Sigmoid colon (tissue), 7 donors: ENCODE measurements around the gene BMERB1. TPM values are rescaled to one million over a fixed set of nuclear protein-coding genes. Genes with fewer than 3 reads are reported as not detected.

Source experiments
- DNase-seq: peaks from one replicate; pipeline ENCODE4 v3.0.0-alpha.2; 2019
- H3K27ac ChIP-seq, 4 donors: fragments of 200-600 bp; sonication (generic); one replicate each; pipeline ENCODE4 v1.5.1; 2016 to 2019; ENCODE audit warnings: mild to moderate bottlenecking in 1 of 4
- H3K27me3 ChIP-seq, 3 donors: fragments of 200-600 bp; sonication (generic); one replicate each; pipeline ENCODE4 v1.5.1; 2019; ENCODE audit warnings: mild to moderate bottlenecking in 1 of 3
- H3K36me3 ChIP-seq, 4 donors: fragments of 200-600 bp; sonication (generic); one replicate each; pipeline ENCODE4 v1.5.1; 2016 to 2019
- H3K4me1 ChIP-seq, 4 donors: fragments of 200-600 bp; sonication (generic); one replicate each; pipeline ENCODE4 v1.5.1; 2017 to 2019
- H3K4me3 ChIP-seq, 4 donors: fragments of 200-600 bp; sonication (generic); one replicate each; pipeline ENCODE4 v1.5.1; 2017 to 2019; ENCODE audit warnings: mild to moderate bottlenecking in 2 of 4, moderate library complexity in 1 of 4
- H3K9me3 ChIP-seq, 4 donors: fragments of 200-600 bp in 3 of 4; sonication (generic) in 3 of 4; one replicate each; pipeline versions ENCODE4 v1.5.1 to v1.6.1; 2013 to 2019
- EP300 ChIP-seq, 4 donors: sonication (generic); formaldehyde crosslinking; IDR thresholded peaks; one replicate each; pipeline ENCODE4 v1.6.1; 2017; ENCODE audit warnings: antibody characterized with exemption in 4 of 4
- POLR2A ChIP-seq, 2 donors: fragments of 450-650 bp; IDR thresholded peaks; one replicate each; pipeline ENCODE4 v1.6.1; 2016; ENCODE audit warnings: antibody characterized with exemption in 2 of 2, mild to moderate bottlenecking in 2 of 2, moderate library complexity in 2 of 2
- POLR2AphosphoS5 ChIP-seq, 4 donors: sonication (generic); formaldehyde crosslinking; IDR thresholded peaks; one replicate each; pipeline ENCODE4 v1.6.1; 2017; ENCODE audit warnings: antibody characterized with exemption in 4 of 4
- WGBS, 2 donors: extraction: QIAGEN DNeasy Blood & Tissue Kit; methylation state at CpG; one replicate each; pipeline ENCODE4 v1.1.7; 2013; 5-methylcytosine and 5-hydroxymethylcytosine counted together
- intact Hi-C: fragments of 100-400 bp; cut with DNase I; formaldehyde crosslinking; loops from one replicate; pipeline ENCODE4 v1.15.1; 2023
- polyA plus RNA-seq, 3 donors: library from polyadenylated mRNA; stranded (reverse); fragments of 200-250 nt; gene quantifications; one replicate each; pipeline ENCODE4 v1.2.3, GENCODE V29; 2013
- total RNA-seq, 4 donors: library from RNA; depleted of rRNA; stranded (reverse); fragments of >200 nt; gene quantifications; one replicate each; pipeline ENCODE4 v1.1.0, GENCODE V29; 2016
- TF ChIP-seq, protein P1 (sequence below), 4 experiments: fragments of 450-650 bp in 3 of 4; fragments of 200-600 bp in 1 of 4; IDR thresholded peaks; one replicate each; pipeline ENCODE4 v1.5.1; 2016 to 2019; ENCODE audit warnings: antibody characterized with exemption in 4 of 4, mild to moderate bottlenecking in 3 of 4, moderate library complexity in 2 of 4
- donor health status: healthy with polysubstance abuse.
- donor health status: Bipolar disorder and iron deficiency.
- donor health status: healthy.

BMERB1 gene
- total and polyA plus RNA-seq, 7 donors = 3.7 to 112 (median 63.4) TPM

DNA sequence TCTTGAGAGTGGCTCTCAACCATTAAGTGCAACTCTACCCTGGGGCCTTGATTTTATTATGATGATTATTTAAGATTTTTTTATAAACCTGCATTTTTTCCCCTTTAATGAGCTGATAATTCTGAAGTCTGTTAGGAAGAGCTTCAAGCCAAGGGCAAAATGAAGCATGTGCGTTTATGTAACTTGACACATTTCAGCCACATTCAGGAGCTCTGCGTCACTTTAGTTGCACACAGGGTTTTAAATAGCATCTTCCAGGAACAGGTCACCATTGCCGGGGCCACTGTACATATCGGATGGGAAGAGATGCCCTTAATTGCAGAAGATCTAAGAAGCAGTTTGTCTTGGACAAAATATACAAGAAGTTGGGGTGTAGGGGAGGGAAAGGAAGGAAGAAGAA is 89.6 kb downstream of the BMERB1 start:
- TF ChIP-seq POLR2AphosphoS5 (IDR thresholded peaks at IDR 0.05) = no peak
- TF ChIP-seq, protein P1, sequence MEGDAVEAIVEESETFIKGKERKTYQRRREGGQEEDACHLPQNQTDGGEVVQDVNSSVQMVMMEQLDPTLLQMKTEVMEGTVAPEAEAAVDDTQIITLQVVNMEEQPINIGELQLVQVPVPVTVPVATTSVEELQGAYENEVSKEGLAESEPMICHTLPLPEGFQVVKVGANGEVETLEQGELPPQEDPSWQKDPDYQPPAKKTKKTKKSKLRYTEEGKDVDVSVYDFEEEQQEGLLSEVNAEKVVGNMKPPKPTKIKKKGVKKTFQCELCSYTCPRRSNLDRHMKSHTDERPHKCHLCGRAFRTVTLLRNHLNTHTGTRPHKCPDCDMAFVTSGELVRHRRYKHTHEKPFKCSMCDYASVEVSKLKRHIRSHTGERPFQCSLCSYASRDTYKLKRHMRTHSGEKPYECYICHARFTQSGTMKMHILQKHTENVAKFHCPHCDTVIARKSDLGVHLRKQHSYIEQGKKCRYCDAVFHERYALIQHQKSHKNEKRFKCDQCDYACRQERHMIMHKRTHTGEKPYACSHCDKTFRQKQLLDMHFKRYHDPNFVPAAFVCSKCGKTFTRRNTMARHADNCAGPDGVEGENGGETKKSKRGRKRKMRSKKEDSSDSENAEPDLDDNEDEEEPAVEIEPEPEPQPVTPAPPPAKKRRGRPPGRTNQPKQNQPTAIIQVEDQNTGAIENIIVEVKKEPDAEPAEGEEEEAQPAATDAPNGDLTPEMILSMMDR (IDR thresholded peaks at IDR 0.05) = no peak
- no peak for TF ChIP-seq POLR2A (IDR thresholded peaks at IDR 0.05)
- no peak for TF ChIP-seq EP300 (IDR thresholded peaks at IDR 0.05)
- intact Hi-C loops = loop anchor here (10.0 kb wide), 1 partner anchor 61 kb away; no protein-coding TSS in a partner anchor
- WGBS, 2 donors = 93% methylated on average over 4 of the region's 4 CpGs
- H3K27ac ChIP-seq = no peak overlapping the region
- DNase-seq = no peak
- H3K4me3 ChIP-seq = no peak overlapping the region
- H3K36me3 ChIP-seq = no peaks in the 10 kb centered on the region
- H3K9me3 ChIP-seq = no peaks in the 10 kb centered on the region
- no peaks in the 10 kb centered on the region for H3K27me3 ChIP-seq
- H3K4me1 ChIP-seq = peaks cover 0 to 33% (median 29%) of the 10 kb centered on the region in 4 donors

DNA sequence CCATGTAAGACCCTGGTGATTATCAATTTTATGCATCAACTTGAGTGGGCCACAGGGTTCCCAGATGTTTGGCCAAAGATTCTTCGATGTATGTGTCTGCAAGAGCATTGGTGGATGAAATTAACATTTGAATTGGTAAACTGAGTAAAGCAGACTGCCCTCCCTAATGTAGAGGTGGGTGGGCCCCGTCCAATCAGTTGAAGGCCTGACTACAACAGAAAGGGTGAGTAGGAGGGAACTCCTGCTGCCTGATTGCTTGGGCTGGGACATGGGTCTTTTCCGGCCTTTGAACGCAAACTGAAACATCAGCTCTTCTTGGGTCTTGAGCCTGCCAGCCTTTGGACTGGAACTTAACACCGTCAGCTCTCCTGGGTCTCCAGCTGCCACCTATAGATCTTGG is 90.6 kb downstream of the BMERB1 start:
- TF ChIP-seq, protein P1 (IDR thresholded peaks at IDR 0.05) = no peak
- no peak for TF ChIP-seq POLR2AphosphoS5 (IDR thresholded peaks at IDR 0.05)
- no peak for TF ChIP-seq EP300 (IDR thresholded peaks at IDR 0.05)
- WGBS, 2 donors = 96% methylated on average over 5 of the region's 5 CpGs
- no peak overlapping the region for H3K4me3 ChIP-seq
- H3K36me3 ChIP-seq = no peaks in the 10 kb centered on the region
- no peaks in the 10 kb centered on the region for H3K27me3 ChIP-seq
- no peak overlapping the region for H3K27ac ChIP-seq
- peaks cover 0 to 24% (median 19%) of the 10 kb centered on the region in 4 donors for H3K4me1 ChIP-seq
- no peak for DNase-seq
- no peaks in the 10 kb centered on the region for H3K9me3 ChIP-seq
- intact Hi-C loops = loop anchor here (10.0 kb wide), 1 partner anchor 60 kb away; no protein-coding TSS in a partner anchor

DNA sequence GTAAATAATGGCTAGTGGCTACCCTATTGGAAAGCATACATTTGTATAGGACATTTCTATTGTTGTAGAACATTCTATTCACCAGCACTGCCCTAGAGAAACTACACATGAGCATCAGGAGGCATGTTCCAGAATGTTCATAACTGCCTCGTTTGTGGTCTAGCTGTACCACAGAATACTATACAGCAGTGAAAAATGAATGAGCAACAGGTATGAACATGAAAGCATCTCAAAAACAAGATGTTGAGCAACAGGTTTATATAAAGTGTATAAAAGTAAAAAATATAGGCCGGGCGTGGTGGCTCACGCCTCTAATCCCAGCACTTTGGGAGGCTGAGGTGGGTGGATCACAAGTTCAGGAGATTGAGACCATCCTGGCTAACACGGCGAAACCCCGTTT is 91.7 kb downstream of the BMERB1 start:
- H3K36me3 ChIP-seq = no peaks in the 10 kb centered on the region
- H3K27ac ChIP-seq = no peak overlapping the region
- TF ChIP-seq EP300 (IDR thresholded peaks at IDR 0.05) (no peak), POLR2A (IDR thresholded peaks at IDR 0.05) (no peak), POLR2AphosphoS5 (IDR thresholded peaks at IDR 0.05) (no peak)
- TF ChIP-seq, protein P1 (IDR thresholded peaks at IDR 0.05) = no peak
- DNase-seq = no peak
- WGBS, 2 donors = 94 to 99% methylated on average over 7 of the region's 7 CpGs
- intact Hi-C loops = loop anchor here (10.0 kb wide), 1 partner anchor 59 kb away; no protein-coding TSS in a partner anchor
- no peaks in the 10 kb centered on the region for H3K27me3 ChIP-seq
- peaks cover 0 to 20% (median 14%) of the 10 kb centered on the region in 4 donors for H3K4me1 ChIP-seq
- H3K9me3 ChIP-seq = no peaks in the 10 kb centered on the region
- H3K4me3 ChIP-seq = no peak overlapping the region

DNA sequence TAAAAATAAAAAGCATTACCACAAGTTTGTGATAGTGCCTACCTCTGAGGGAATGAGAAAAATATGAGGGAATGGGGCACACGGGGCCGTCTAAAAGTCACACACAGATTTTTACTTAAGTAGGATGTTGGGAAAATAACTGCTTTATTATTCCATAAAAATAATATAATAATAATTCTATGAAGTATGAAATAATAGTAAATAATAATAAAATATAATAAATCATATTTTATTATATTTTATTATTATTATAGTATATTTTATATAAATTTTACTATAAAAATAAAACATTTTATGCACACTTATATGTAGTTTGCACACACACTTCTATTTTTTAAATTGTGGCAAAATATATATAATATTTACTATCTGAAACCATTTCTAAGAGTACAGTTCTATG is 92.3 kb downstream of the BMERB1 start:
- intact Hi-C loops = loop anchor here (10.0 kb wide), 1 partner anchor 58 kb away; no protein-coding TSS in a partner anchor
- DNase-seq = no peak
- TF ChIP-seq POLR2A (IDR thresholded peaks at IDR 0.05) (no peak), POLR2AphosphoS5 (IDR thresholded peaks at IDR 0.05) (no peak)
- TF ChIP-seq, protein P1 (IDR thresholded peaks at IDR 0.05) = no peak
- H3K27ac ChIP-seq = no peak overlapping the region
- H3K36me3 ChIP-seq = no peaks in the 10 kb centered on the region
- H3K9me3 ChIP-seq = no peaks in the 10 kb centered on the region
- peaks cover 0 to 14% (median 7%) of the 10 kb centered on the region in 4 donors for H3K4me1 ChIP-seq
- WGBS, 2 donors = 93 to 97% methylated on average over 2 of the region's 2 CpGs
- no peaks in the 10 kb centered on the region for H3K27me3 ChIP-seq
- no peak overlapping the region for H3K4me3 ChIP-seq

DNA sequence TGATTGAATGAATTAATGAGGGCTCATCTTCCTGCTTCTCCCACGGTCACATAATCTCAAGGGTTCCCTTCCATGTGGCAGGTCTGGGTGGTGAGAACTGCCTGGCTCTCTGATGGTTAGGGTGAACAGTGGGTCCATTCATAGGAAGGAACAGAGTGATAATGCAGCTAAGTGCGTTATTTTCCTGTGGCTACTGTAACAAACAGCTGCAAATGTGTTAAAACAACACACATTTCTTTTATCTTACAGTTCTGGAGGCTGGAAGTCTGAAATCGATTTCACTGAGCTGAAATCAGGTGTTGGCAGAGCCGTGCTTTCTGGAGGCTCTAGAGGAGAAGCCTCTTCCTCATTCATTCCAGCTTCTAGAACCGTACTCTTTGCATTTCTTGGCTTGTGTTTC is 95.3 kb downstream of the BMERB1 start:
- TF ChIP-seq POLR2A (IDR thresholded peaks at IDR 0.05) = no peak
- TF ChIP-seq, protein P1 (IDR thresholded peaks at IDR 0.05) = no peak
- H3K36me3 ChIP-seq = no peaks in the 10 kb centered on the region
- H3K27me3 ChIP-seq = no peaks in the 10 kb centered on the region
- no peaks in the 10 kb centered on the region for H3K9me3 ChIP-seq
- H3K27ac ChIP-seq = no peak overlapping the region
- no peak overlapping the region for H3K4me3 ChIP-seq
- WGBS, 2 donors = 79 to 89% methylated on average over 5 of the region's 5 CpGs
- H3K4me1 ChIP-seq = no peaks in the 10 kb centered on the region
- no peak for DNase-seq
- intact Hi-C loops = loop anchor here (10.0 kb wide), 1 partner anchor 55 kb away; no protein-coding TSS in a partner anchor
